GM12865 (cell line): ENCODE results near the gene FERMT2.

Experiments
- DNase-seq: peaks from one replicate; pipeline ENCODE4 v3.0.0; 2010; ENCODE audit warnings: low read depth
- H3K4me3 ChIP-seq: 2 replicates; pipeline ENCODE4 v1.5.1; 2011; ENCODE audit warnings: mild to moderate bottlenecking, low read depth, low read length, control low read depth
- CTCF ChIP-seq: IDR thresholded peaks from 2 replicates; pipeline ENCODE4 v1.5.1; 2011; ENCODE audit warnings: low read length, control low read depth, low read depth, inconsistent platforms; ENCODE audit not compliant: insufficient read depth; ENCODE audit errors: missing control alignments

The FERMT2 gene

GRCh38 chr14:52951681-52952554 lies 1.1 kb upstream of the FERMT2 start:
- H3K4me3 ChIP-seq: peak overlapping the region; percentile 61
- peak; percentile 3 for TF ChIP-seq CTCF
- peak; percentile 35 for DNase-seq

GRCh38 chr14:52950410-52950897 lies 396 bp downstream of the FERMT2 start:
- no peak for TF ChIP-seq CTCF
- DNase-seq: peak; percentile 23
- peak overlapping the region; percentile 55 for H3K4me3 ChIP-seq

GRCh38 chr14:52949711-52950409 lies 990 bp downstream of the FERMT2 start:
- peak overlapping the region; percentile 55 for H3K4me3 ChIP-seq
- no peak for TF ChIP-seq CTCF
- no peak for DNase-seq

- no peak for DNase-seq
- no peak for TF ChIP-seq CTCF
- peak overlapping the region; percentile 55 for H3K4me3 ChIP-seq
These were observed 1.6 kb downstream of the FERMT2 start for GRCh38 chr14:52949249-52949648.

GRCh38 chr14:52948836-52949235 lies 2.0 kb downstream of the FERMT2 start:
- DNase-seq: no peak
- H3K4me3 ChIP-seq: no peak overlapping the region
- TF ChIP-seq CTCF: no peak

GRCh38 chr14:52948039-52948438 lies 2.8 kb downstream of the FERMT2 start:
- no peak for DNase-seq
- TF ChIP-seq CTCF: no peak
- H3K4me3 ChIP-seq: no peak overlapping the region
